RWPE2 (cell line): ENCODE measurements around the gene WDR93.

ENCODE experiments used
- ATAC-seq: fragments of 200-7000 bp; cut with Tn5 transposase; 3 replicates; pipeline ENCODE4 v1.9.1; 2021; ENCODE audit warnings: low read depth
- DNase-seq: peaks from one replicate; pipeline ENCODE4 v3.0.0-alpha.2; 2020; ENCODE audit warnings: low spot score
- H3K27ac ChIP-seq: fragments of 450-650 bp; 2 replicates; pipeline ENCODE4 v1.5.1; 2017; ENCODE audit warnings: mild to moderate bottlenecking; ENCODE audit not compliant: poor library complexity, severe bottlenecking
- H3K27me3 ChIP-seq: fragments of 250-450 bp; sonication (Bioruptor Pico); 2 replicates; pipeline ENCODE4 v1.5.1; 2021; ENCODE audit warnings: mild to moderate bottlenecking, moderate library complexity; ENCODE audit not compliant: insufficient read depth, poor library complexity, severe bottlenecking
- H3K36me3 ChIP-seq: fragments of 250-450 bp; sonication (Bioruptor Pico); 2 replicates; pipeline ENCODE4 v1.5.1; 2020; ENCODE audit warnings: low read depth, mild to moderate bottlenecking, moderate library complexity
- H3K4me1 ChIP-seq: fragments of 250-450 bp; sonication (Bioruptor Pico); 2 replicates; pipeline ENCODE4 v1.5.1; 2021; ENCODE audit warnings: mild to moderate bottlenecking, moderate library complexity; ENCODE audit not compliant: insufficient read depth, poor library complexity, severe bottlenecking
- H3K4me3 ChIP-seq: fragments of 250-450 bp; sonication (Bioruptor Pico); 2 replicates; pipeline ENCODE4 v1.5.1; 2021; ENCODE audit warnings: mild to moderate bottlenecking, moderate library complexity; ENCODE audit not compliant: severe bottlenecking
- H3K9me3 ChIP-seq: fragments of 250-450 bp; sonication (Bioruptor Pico); 2 replicates; pipeline ENCODE4 v1.5.1; 2021; ENCODE audit warnings: mild to moderate bottlenecking, moderate library complexity; ENCODE audit not compliant: severe bottlenecking
- TF ChIP-seq, protein P1 (sequence below): fragments of 450-650 bp; IDR thresholded peaks from one replicate; pipeline ENCODE4 v1.5.1; 2017; ENCODE audit warnings: mild to moderate bottlenecking, moderate library complexity; ENCODE audit not compliant: poor library complexity, severe bottlenecking

The WDR93 gene

DNA sequence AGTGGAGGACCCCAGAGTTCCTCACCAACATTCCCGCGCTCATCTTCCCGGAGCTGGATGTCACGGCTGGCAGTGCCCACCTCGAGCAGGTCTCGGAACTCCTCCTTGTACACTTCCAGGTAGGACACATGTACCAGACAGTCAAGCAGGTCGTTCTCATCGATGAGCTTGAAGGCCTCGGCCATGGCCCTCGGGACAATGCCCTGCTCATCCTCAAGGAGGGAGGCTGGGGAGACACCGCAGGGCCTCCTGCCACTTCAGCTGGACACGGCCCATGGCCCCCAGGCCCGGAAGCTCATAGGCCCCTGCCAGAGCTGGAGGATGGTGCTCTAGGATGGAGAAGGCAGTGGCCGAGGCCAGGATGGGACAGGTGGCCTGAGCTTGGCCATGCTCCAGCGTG, 40.9 kb upstream of the WDR93 start:
- Histone ChIP-seq H3K36me3 (0 out of 2 replicates have a peak, but pooled peaks cover 2% of the 10 kb centered on the region), H3K27me3 (no peaks in the 10 kb centered on the region), H3K4me1 (no peaks in the 10 kb centered on the region), H3K9me3 (no peaks in the 10 kb centered on the region), H3K27ac (no peak overlapping the region), H3K4me3 (no peak overlapping the region)
- DNase-seq: peak; percentile 72
- TF ChIP-seq, protein P1, sequence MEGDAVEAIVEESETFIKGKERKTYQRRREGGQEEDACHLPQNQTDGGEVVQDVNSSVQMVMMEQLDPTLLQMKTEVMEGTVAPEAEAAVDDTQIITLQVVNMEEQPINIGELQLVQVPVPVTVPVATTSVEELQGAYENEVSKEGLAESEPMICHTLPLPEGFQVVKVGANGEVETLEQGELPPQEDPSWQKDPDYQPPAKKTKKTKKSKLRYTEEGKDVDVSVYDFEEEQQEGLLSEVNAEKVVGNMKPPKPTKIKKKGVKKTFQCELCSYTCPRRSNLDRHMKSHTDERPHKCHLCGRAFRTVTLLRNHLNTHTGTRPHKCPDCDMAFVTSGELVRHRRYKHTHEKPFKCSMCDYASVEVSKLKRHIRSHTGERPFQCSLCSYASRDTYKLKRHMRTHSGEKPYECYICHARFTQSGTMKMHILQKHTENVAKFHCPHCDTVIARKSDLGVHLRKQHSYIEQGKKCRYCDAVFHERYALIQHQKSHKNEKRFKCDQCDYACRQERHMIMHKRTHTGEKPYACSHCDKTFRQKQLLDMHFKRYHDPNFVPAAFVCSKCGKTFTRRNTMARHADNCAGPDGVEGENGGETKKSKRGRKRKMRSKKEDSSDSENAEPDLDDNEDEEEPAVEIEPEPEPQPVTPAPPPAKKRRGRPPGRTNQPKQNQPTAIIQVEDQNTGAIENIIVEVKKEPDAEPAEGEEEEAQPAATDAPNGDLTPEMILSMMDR: no peak
- no peak for ATAC-seq

- ATAC-seq: no peak
- Histone ChIP-seq H3K27me3 (no peaks in the 10 kb centered on the region), H3K4me3 (no peak overlapping the region), H3K4me1 (no peaks in the 10 kb centered on the region), H3K9me3 (no peaks in the 10 kb centered on the region), H3K27ac (no peak overlapping the region), H3K36me3 (no peaks in the 10 kb centered on the region)
- DNase-seq: peak; percentile 69
- TF ChIP-seq, protein P1: no peak
Measured at GRCh38 chr15:89652131-89652530, 38.5 kb upstream of the WDR93 start.

DNA sequence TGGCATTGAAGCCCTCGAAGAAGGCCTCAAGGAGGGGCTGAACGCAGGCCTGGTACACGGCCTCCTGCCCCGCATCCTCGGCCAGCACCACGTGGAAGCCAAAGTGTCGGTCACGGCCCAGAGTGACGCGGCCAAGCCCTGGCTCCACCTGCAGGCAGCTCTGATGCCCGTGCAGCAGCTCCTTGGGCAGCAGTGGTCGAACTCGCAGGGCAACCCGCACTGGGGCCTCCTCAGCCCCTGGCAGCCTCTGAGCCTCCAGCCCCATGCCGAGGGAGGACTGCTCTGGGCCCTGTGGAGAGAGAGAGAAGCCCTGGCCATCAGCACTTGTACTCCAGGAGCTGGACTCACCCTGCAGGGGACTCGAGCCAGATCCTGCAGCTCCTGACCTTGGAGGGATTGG, 37.9 kb upstream of the WDR93 start:
- DNase-seq: peak; percentile 70
- TF ChIP-seq, protein P1: no peak
- H3K27me3 ChIP-seq: no peaks in the 10 kb centered on the region
- H3K36me3 ChIP-seq: no peaks in the 10 kb centered on the region
- no peak for ATAC-seq
- H3K4me3 ChIP-seq: no peak overlapping the region
- H3K9me3 ChIP-seq: no peaks in the 10 kb centered on the region
- no peak overlapping the region for H3K27ac ChIP-seq
- no peaks in the 10 kb centered on the region for H3K4me1 ChIP-seq

DNA sequence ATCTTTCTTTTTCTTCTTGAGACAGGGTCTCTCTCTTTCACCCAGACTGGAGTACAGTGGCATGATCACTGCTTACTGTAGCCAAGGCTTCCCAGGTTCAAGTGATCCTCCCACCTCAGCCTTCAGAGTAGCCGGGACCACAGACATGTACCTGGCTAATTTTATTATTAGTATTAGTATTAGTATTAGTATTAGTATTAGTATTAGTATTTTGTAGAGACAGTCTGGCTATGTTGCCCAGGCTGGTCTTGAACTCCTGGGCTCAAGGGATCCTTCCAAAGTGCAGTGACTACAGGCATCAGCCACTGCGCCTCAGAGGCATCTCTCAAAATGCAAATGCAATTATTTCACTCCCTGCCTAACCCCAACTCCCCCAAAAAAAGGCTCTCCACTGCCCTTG, 37.0 kb upstream of the WDR93 start:
- Histone ChIP-seq H3K27ac (no peak overlapping the region), H3K4me3 (no peak overlapping the region), H3K4me1 (no peaks in the 10 kb centered on the region), H3K27me3 (no peaks in the 10 kb centered on the region), H3K36me3 (no peaks in the 10 kb centered on the region), H3K9me3 (no peaks in the 10 kb centered on the region)
- no peak for ATAC-seq
- peak; percentile 28 for DNase-seq
- TF ChIP-seq, protein P1: no peak

DNA sequence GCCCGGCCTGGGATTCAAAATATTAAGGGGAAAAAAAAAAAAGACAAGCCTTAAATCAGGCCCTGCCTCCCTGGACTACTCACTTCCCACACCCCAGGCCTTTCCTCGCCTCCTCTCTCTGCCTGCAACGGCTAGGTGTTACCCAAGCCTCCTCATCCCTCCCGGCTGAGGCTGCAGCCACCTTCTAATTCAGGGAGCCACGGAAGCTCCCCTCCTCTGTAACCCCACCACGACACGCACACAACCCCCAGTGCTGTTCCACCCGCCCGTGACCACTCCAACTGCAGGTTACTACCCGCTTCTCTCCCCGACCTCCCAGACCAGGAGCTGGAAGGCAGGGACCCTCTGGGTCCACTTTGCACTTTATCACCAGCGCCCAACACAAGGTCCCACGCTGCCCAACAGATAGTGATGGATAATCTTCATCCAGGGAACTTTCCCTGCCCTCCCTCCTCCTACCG, 36.3 kb upstream of the WDR93 start:
- Histone ChIP-seq H3K4me1 (no peaks in the 10 kb centered on the region), H3K27ac (peak overlapping the region; percentile 11), H3K9me3 (no peaks in the 10 kb centered on the region), H3K4me3 (peak overlapping the region; percentile 75), H3K27me3 (no peaks in the 10 kb centered on the region), H3K36me3 (no peaks in the 10 kb centered on the region)
- DNase-seq (peak; percentile 80), ATAC-seq (peak; percentile 68)
- TF ChIP-seq, protein P1: no peak
